GM12891 (cell line): ENCODE data around the gene IL17B.

Experiments used
- PAX5 ChIP-seq: IDR thresholded peaks from 2 replicates; pipeline ENCODE4 v1.6.1; 2011; ENCODE audit warnings: low read length, moderate library complexity, mild to moderate bottlenecking; ENCODE audit not compliant: insufficient read depth, severe bottlenecking
- POLR2A ChIP-seq: IDR thresholded peaks from 2 replicates; pipeline ENCODE4 v1.6.1; 2011; ENCODE audit warnings: low read depth, low read length, control low read depth
- POLR2AphosphoS5 ChIP-seq: IDR thresholded peaks from 2 replicates; pipeline ENCODE4 v1.6.1; 2011; ENCODE audit warnings: low read depth, low read length, control low read depth
- SPI1 ChIP-seq: IDR thresholded peaks from 2 replicates; pipeline ENCODE4 v1.6.1; 2011; ENCODE audit warnings: low read depth, low read length, control low read depth
- TAF1 ChIP-seq: IDR thresholded peaks from 2 replicates; pipeline ENCODE4 v1.6.1; 2011; ENCODE audit warnings: low read depth, low read length, control low read depth

GRCh38 chr5:149356391-149356790 is 22.7 kb downstream of the IL17B start:
- TF ChIP-seq TAF1 (no peak), POLR2A (no peak), POLR2AphosphoS5 (no peak), SPI1 (no peak), PAX5 (no peak)
